Small intestine (tissue), 7 donors: ENCODE results near the gene PKDREJ. TPM values are rescaled to one million over a fixed set of nuclear protein-coding genes. Genes with fewer than 3 reads are reported as not detected.
A peak's percentile ranks its signal among the peaks of the same experiment; 100 is the strongest.

ENCODE experiments used
- DNase-seq, 2 donors: peaks; one replicate each; pipeline versions ENCODE4 v3.0.0 to v3.0.0-alpha.2; 2013
- FAIRE-seq: peaks from 2 replicates; lab custom pipeline; 2012; peaks lifted over from hg19 to GRCh38; lab: Jason Lieb, UNC
- H3K27ac ChIP-seq, 3 donors: one replicate each; pipeline ENCODE4 v1.5.1; 2013; ENCODE audit warnings: low read length in 2 of 3, mild to moderate bottlenecking in 2 of 3, control low read depth in 1 of 3, inconsistent platforms in 1 of 3, low read depth in 1 of 3, moderate library complexity in 1 of 3
- H3K27me3 ChIP-seq, 3 donors: one replicate each; pipeline ENCODE4 v1.6.1; 2013; ENCODE audit warnings: low read length in 3 of 3, inconsistent platforms in 1 of 3; ENCODE audit not compliant: control insufficient read depth in 3 of 3, insufficient read depth in 3 of 3
- H3K36me3 ChIP-seq, 3 donors: one replicate each; pipeline ENCODE4 v1.6.1; 2013; ENCODE audit warnings: low read length in 3 of 3, inconsistent platforms in 1 of 3, low read depth in 1 of 3, mild to moderate bottlenecking in 1 of 3, moderate library complexity in 1 of 3; ENCODE audit not compliant: control insufficient read depth in 3 of 3, insufficient read depth in 2 of 3
- H3K4me1 ChIP-seq, 3 donors: one replicate each; pipeline ENCODE4 v1.6.1; 2013; ENCODE audit warnings: low read length in 2 of 3, inconsistent platforms in 1 of 3, low read depth in 1 of 3, mild to moderate bottlenecking in 1 of 3, moderate library complexity in 1 of 3; ENCODE audit not compliant: control insufficient read depth in 3 of 3, insufficient read depth in 2 of 3
- H3K4me3 ChIP-seq, 3 donors: one replicate each; pipeline ENCODE4 v1.5.1; 2013; ENCODE audit warnings: low read length in 3 of 3, control low read depth in 1 of 3, inconsistent platforms in 1 of 3, low read depth in 1 of 3, mild to moderate bottlenecking in 1 of 3, moderate library complexity in 1 of 3
- H3K9me3 ChIP-seq, 2 donors: one replicate each; pipeline ENCODE4 v1.6.1; 2013; ENCODE audit warnings: low read depth in 1 of 2, low read length in 1 of 2; ENCODE audit not compliant: control insufficient read depth in 2 of 2, insufficient read depth in 1 of 2
- WGBS, 3 donors: extraction: QIAGEN DNeasy Blood & Tissue Kit; methylation state at CpG; one replicate each; pipeline ENCODE4 v1.1.7; 2013; 5-methylcytosine and 5-hydroxymethylcytosine counted together
- polyA plus RNA-seq, 4 donors: library from polyadenylated mRNA; stranded (reverse) in 3 of 4; unstranded in 1 of 4; fragments of 200-250 nt in 3 of 4; fragments of 120-200 nt in 1 of 4; gene quantifications; one replicate each; pipeline versions ENCODE4 v1.2.1 to v1.2.3, GENCODE V29; 2013
- donor health status: healthy with polysubstance abuse.
- donor health status: control.
- donor health status: control.
- donor health status: Bipolar disorder and iron deficiency.
- donor health status: healthy.

Gene PKDREJ
- polyA plus RNA-seq, 4 donors, result 0.27 to 0.90 (median 0.27) TPM; not detected in 1

GRCh38 chr22:46275455-46276122 lies 12.4 kb upstream of the PKDREJ start:
- peaks cover 0 to 2% of the 10 kb centered on the region in 2 donors for H3K9me3 ChIP-seq
- H3K4me3 ChIP-seq, result no peak overlapping the region
- H3K36me3 ChIP-seq, result peaks cover 29 to 89% (median 58%) of the 10 kb centered on the region in 3 donors
- no peaks in the 10 kb centered on the region for H3K27me3 ChIP-seq
- peak in 1 of 2 donors; percentile 19 for DNase-seq
- FAIRE-seq, result no peak
- 74 to 77% (median 74%) methylated on average over 3 of the region's 3 CpGs for WGBS, 3 donors
- H3K27ac ChIP-seq, result no peak overlapping the region
- no peaks in the 10 kb centered on the region for H3K4me1 ChIP-seq

GRCh38 chr22:46274381-46274780 lies 11.2 kb upstream of the PKDREJ start:
- H3K36me3 ChIP-seq, result peaks cover 18 to 89% (median 46%) of the 10 kb centered on the region in 3 donors
- WGBS, 3 donors, result 92 to 95% (median 95%) methylated on average over 8 of the region's 8 CpGs
- DNase-seq (no peak), FAIRE-seq (no peak)
- H3K27ac ChIP-seq, result no peak overlapping the region
- H3K4me1 ChIP-seq, result peaks cover 0 to 3% (median 0%) of the 10 kb centered on the region in 3 donors
- H3K4me3 ChIP-seq, result no peak overlapping the region
- no peaks in the 10 kb centered on the region for H3K27me3 ChIP-seq
- H3K9me3 ChIP-seq, result peaks cover 0 to 2% of the 10 kb centered on the region in 2 donors

GRCh38 chr22:46273432-46274148 lies 10.4 kb upstream of the PKDREJ start:
- peaks cover 0 to 2% of the 10 kb centered on the region in 2 donors for H3K9me3 ChIP-seq
- WGBS, 3 donors, result 91 to 95% (median 94%) methylated on average over 12 of the region's 12 CpGs
- H3K27ac ChIP-seq, result no peak overlapping the region
- FAIRE-seq (no peak), DNase-seq (no peak)
- peaks cover 0 to 7% (median 0%) of the 10 kb centered on the region in 3 donors for H3K4me1 ChIP-seq
- H3K4me3 ChIP-seq, result no peak overlapping the region
- no peaks in the 10 kb centered on the region for H3K27me3 ChIP-seq
- peaks cover 18 to 86% (median 40%) of the 10 kb centered on the region in 3 donors for H3K36me3 ChIP-seq

- H3K4me1 ChIP-seq, result peaks cover 0 to 7% (median 0%) of the 10 kb centered on the region in 3 donors
- H3K27me3 ChIP-seq, result no peaks in the 10 kb centered on the region
- H3K36me3 ChIP-seq, result peaks cover 15 to 79% (median 36%) of the 10 kb centered on the region in 3 donors
- no peak overlapping the region for H3K4me3 ChIP-seq
- WGBS, 3 donors, result 95 to 96% (median 96%) methylated on average over 10 to 12 of the region's 12 CpGs
- H3K27ac ChIP-seq, result no peak overlapping the region
- FAIRE-seq (no peak), DNase-seq (no peak)
- H3K9me3 ChIP-seq, result peaks cover 0 to 2% of the 10 kb centered on the region in 2 donors
These were observed 9.8 kb upstream of the PKDREJ start for GRCh38 chr22:46272762-46273431.

- Histone ChIP-seq H3K27me3 (no peaks in the 10 kb centered on the region), H3K4me3 (no peak overlapping the region), H3K4me1 (peaks cover 0 to 10% (median 0%) of the 10 kb centered on the region in 3 donors), H3K9me3 (peaks cover 0 to 2% of the 10 kb centered on the region in 2 donors), H3K27ac (no peak overlapping the region), H3K36me3 (peaks cover 15 to 72% (median 33%) of the 10 kb centered on the region in 3 donors)
- FAIRE-seq, result no peak
- 93 to 98% (median 94%) methylated on average over 8 of the region's 8 CpGs for WGBS, 3 donors
- DNase-seq, result no peak
These were observed 9.1 kb upstream of the PKDREJ start for GRCh38 chr22:46272196-46272595.

GRCh38 chr22:46269564-46269963 lies 6.4 kb upstream of the PKDREJ start:
- FAIRE-seq, result no peak
- Histone ChIP-seq H3K4me3 (peak overlapping the region in 2 of 3 donors; percentile 72 to 91), H3K9me3 (peaks cover 0 to 9% of the 10 kb centered on the region in 2 donors), H3K4me1 (peaks cover 0 to 14% (median 2%) of the 10 kb centered on the region in 3 donors), H3K27me3 (no peaks in the 10 kb centered on the region), H3K36me3 (peaks cover 5 to 51% (median 16%) of the 10 kb centered on the region in 3 donors), H3K27ac (peak overlapping the region in 2 of 3 donors; percentile 18 to 57)
- WGBS, 3 donors, result 31 to 69% (median 46%) methylated on average over 11 of the region's 11 CpGs
- DNase-seq, result peak in 1 of 2 donors; percentile 19

GRCh38 chr22:46267431-46268279 lies 4.5 kb upstream of the PKDREJ start, which contains the start of gene TTC38:
Gene TTC38, plus strand, starts transcription at chr22:46268008. Its CDS starts 32 bp downstream, at chr22:46268040.
- 0 to 1% (median 1%) methylated on average over 57 to 74 of the region's 74 CpGs for WGBS, 3 donors
- peaks cover 1 to 35% (median 4%) of the 10 kb centered on the region in 3 donors for H3K36me3 ChIP-seq
- peak; percentile 91 to 92 for DNase-seq

More at GRCh38 chr22:46267431-46268279, 4.5 kb upstream of the PKDREJ start, which contains the start of gene TTC38:
- Histone ChIP-seq H3K27ac (peak within 1 kb of the TSS; percentile 71 to 86 (median 84)), H3K4me3 (peak within 1 kb of the TSS; percentile 69 to 91 (median 72)), H3K4me1 (peaks cover 0 to 26% (median 4%) of the 10 kb centered on the region in 3 donors), H3K9me3 (peaks cover 0 to 19% of the 10 kb centered on the region in 2 donors), H3K27me3 (peaks cover 0 to 3% (median 0%) of the 10 kb centered on the region in 3 donors)
- no peak for FAIRE-seq
